ENCODE results near the gene CD300LB. TPM values are rescaled to one million over a fixed set of nuclear protein-coding genes. Genes with fewer than 3 reads are reported as not detected.

The CD300LB gene
- total RNA-seq, 4 donors from 2014 or later: 0.41 TPM; not detected in 3

DNA sequence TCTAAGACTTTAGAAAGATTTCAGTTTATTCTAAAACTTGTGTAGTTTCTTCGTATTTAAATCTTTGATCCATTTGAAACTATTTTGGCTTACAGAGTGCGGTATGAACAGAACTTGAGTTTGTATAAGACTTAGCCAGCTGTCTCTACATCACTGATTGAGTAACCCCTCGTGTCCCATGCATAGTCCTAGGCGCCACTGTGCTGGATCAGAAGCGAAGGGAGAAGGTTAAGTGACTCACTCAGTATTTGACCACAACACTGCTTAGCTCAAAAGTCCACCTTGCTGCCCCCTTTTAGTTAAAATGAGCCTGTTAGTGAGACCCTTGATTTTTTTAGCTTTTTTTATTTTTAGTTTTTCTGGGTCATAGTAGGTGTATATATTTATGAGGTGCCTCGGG lies 28.4 kb downstream of the CD300LB start:
- TF ChIP-seq EP300 (IDR thresholded peaks at IDR 0.05; ENCODE audit: low read depth) (no peak), POLR2A (IDR thresholded peaks at IDR 0.05) (no peak), POLR2AphosphoS5 (IDR thresholded peaks at IDR 0.05) (no peak)
- TF ChIP-seq, protein P1, sequence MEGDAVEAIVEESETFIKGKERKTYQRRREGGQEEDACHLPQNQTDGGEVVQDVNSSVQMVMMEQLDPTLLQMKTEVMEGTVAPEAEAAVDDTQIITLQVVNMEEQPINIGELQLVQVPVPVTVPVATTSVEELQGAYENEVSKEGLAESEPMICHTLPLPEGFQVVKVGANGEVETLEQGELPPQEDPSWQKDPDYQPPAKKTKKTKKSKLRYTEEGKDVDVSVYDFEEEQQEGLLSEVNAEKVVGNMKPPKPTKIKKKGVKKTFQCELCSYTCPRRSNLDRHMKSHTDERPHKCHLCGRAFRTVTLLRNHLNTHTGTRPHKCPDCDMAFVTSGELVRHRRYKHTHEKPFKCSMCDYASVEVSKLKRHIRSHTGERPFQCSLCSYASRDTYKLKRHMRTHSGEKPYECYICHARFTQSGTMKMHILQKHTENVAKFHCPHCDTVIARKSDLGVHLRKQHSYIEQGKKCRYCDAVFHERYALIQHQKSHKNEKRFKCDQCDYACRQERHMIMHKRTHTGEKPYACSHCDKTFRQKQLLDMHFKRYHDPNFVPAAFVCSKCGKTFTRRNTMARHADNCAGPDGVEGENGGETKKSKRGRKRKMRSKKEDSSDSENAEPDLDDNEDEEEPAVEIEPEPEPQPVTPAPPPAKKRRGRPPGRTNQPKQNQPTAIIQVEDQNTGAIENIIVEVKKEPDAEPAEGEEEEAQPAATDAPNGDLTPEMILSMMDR (IDR thresholded peaks at IDR 0.05): no peak
- in situ Hi-C loops (cut with MboI; ENCODE audit: low pct_ligation_motif_present in 1 of 4, low pct_unique_long_range_greater_than_20kb in 1 of 4, low sequenced_read_pairs in 3 of 4) (no loop called here), intact Hi-C loops (cut with DNase I; ENCODE audit: low total_unique reads) (no loop called here)
- whole genome bisulfite sequencing, 2 donors (ENCODE audit: low coverage in 1 of 2): 64 to 67% methylated on average over 6 of the region's 6 CpGs
- Histone ChIP-seq H3K9me3 (no peaks in the 10 kb centered on the region), H3K27ac (no peak overlapping the region), H3K27me3 (no peaks in the 10 kb centered on the region), H3K4me3 (no peak overlapping the region), H3K36me3 (no peaks in the 10 kb centered on the region), H3K4me1 (no peaks in the 10 kb centered on the region)
- DNase-seq: no peak

DNA sequence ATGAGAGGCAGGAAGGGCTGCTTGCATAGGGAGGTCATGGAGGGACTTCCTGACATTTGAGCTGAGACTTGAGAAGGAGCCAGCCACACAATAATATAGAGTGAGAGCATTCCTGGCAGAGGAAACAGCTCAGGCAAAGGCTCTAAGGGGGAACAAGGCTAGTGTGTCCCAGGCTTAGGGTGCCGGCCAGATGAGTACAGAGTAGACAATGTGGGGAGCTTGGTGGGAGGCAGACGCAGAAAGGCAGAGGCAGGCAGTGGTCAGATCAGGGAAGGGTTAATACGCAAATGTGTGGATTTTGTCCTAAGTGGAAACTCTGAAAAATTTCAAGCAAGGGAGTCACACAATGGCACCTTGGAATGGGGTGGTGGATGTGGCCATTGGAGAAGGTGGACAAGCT lies 31.3 kb downstream of the CD300LB start:
- 91% methylated on average over 3 of the region's 3 CpGs; no CpG with 5 or more reads in 1 of the 2 donors for WGBS, 2 donors (ENCODE audit: low coverage in 1 of 2)
- Histone ChIP-seq H3K4me1 (no peaks in the 10 kb centered on the region), H3K27me3 (no peaks in the 10 kb centered on the region), H3K36me3 (no peaks in the 10 kb centered on the region), H3K9me3 (no peaks in the 10 kb centered on the region), H3K4me3 (no peak overlapping the region), H3K27ac (no peak overlapping the region)
- TF ChIP-seq POLR2AphosphoS5 (IDR thresholded peaks at IDR 0.05) (no peak), POLR2A (IDR thresholded peaks at IDR 0.05) (no peak), EP300 (IDR thresholded peaks at IDR 0.05; ENCODE audit: low read depth) (no peak)
- TF ChIP-seq, protein P1 (IDR thresholded peaks at IDR 0.05): no peak
- DNase-seq: no peak
- intact Hi-C loops (cut with DNase I; ENCODE audit: low total_unique reads) (no loop called here), in situ Hi-C loops (cut with MboI; ENCODE audit: low pct_ligation_motif_present in 1 of 4, low pct_unique_long_range_greater_than_20kb in 1 of 4, low sequenced_read_pairs in 3 of 4) (loop anchor here in 1 of 4 donors (5.0 kb wide), 1 partner anchor 123 kb away; no protein-coding TSS in a partner anchor)

DNA sequence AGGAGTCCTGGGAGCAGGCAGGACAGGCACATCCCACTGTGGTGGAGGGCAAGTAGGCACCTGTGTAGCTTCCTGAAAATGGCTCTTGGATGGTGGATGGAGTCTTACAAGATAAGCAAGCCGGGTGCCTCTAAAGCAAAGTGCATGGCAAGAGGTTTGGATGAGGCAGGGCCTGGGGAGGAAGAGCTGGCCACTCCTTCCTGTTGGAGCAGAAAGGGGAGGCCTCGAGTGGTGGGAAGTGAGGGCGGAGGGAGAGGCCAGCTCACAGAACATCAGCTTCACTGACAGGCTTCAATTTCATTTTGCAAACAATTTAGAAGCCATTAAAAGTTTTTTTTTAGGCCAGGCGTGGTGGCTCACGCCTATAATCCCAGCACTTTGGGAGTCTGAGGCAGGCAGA lies 33.8 kb downstream of the CD300LB start:
- TF ChIP-seq, protein P1 (IDR thresholded peaks at IDR 0.05): no peak
- no peak for TF ChIP-seq POLR2AphosphoS5 (IDR thresholded peaks at IDR 0.05)
- TF ChIP-seq POLR2A (IDR thresholded peaks at IDR 0.05): no peak
- no peak for TF ChIP-seq EP300 (IDR thresholded peaks at IDR 0.05; ENCODE audit: low read depth)
- WGBS, 2 donors (ENCODE audit: low coverage in 1 of 2): 52% methylated on average over 5 of the region's 5 CpGs; no CpG with 5 or more reads in 1 of the 2 donors
- no peaks in the 10 kb centered on the region for H3K27me3 ChIP-seq
- DNase-seq: no peak
- no peaks in the 10 kb centered on the region for H3K9me3 ChIP-seq
- H3K36me3 ChIP-seq: no peaks in the 10 kb centered on the region
- H3K4me1 ChIP-seq: peaks cover 0 to 4% (median 0%) of the 10 kb centered on the region in 4 donors
- H3K27ac ChIP-seq: no peak overlapping the region
- no peak overlapping the region for H3K4me3 ChIP-seq
- intact Hi-C loops (cut with DNase I; ENCODE audit: low total_unique reads): no loop called here
- in situ Hi-C loops (cut with MboI; ENCODE audit: low pct_ligation_motif_present in 1 of 4, low pct_unique_long_range_greater_than_20kb in 1 of 4, low sequenced_read_pairs in 3 of 4): loop anchor here in 1 of 4 donors (5.0 kb wide), 1 partner anchor 120 kb away; no protein-coding TSS in a partner anchor

DNA sequence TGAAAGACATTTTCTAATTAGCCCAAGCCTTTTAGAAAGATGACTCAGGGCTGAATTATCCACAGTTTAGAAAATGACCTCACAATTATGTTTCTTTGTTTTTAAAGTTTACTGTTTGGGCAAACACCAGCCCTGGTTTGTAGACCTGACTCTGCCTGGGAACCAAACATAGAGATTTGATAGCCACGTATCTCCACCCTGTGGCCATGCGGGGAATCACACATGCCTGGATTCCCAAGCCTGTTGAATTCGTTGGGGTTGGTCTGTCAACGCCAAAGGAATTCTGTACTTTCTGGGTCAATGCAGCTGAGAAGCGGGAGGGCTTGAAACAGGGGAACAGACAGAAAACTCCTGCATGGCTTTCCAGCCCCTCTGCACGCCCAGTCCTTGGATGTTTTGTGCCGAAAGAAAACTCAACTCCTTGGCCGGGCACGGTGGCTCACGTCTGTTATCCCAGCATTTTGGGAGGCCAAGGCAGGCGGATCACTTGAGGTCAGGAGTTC lies 37.9 kb downstream of the CD300LB start:
- Histone ChIP-seq H3K36me3 (no peaks in the 10 kb centered on the region), H3K4me3 (no peak overlapping the region), H3K27me3 (no peaks in the 10 kb centered on the region), H3K27ac (no peak overlapping the region), H3K4me1 (peaks cover 0 to 4% (median 0%) of the 10 kb centered on the region in 4 donors), H3K9me3 (no peaks in the 10 kb centered on the region)
- in situ Hi-C loops (cut with MboI; ENCODE audit: low pct_ligation_motif_present in 1 of 4, low pct_unique_long_range_greater_than_20kb in 1 of 4, low sequenced_read_pairs in 3 of 4): no loop called here
- intact Hi-C loops (cut with DNase I; ENCODE audit: low total_unique reads): no loop called here
- 0 to 37% methylated on average over 2 to 11 of the region's 11 CpGs for WGBS, 2 donors (ENCODE audit: low coverage in 1 of 2)
- TF ChIP-seq POLR2AphosphoS5 (IDR thresholded peaks at IDR 0.05): no peak
- TF ChIP-seq, protein P1 (IDR thresholded peaks at IDR 0.05): peak; percentile 89 to 94 (median 90)
- DNase-seq: peak; percentile 75

Measured in transverse colon (tissue), 4 donors.